ENCODE data around the gene ATP7B.
"Not testable (repeated sequence)": the region's sequence is repeated elsewhere in the genome, so short reads cannot be mapped to it uniquely, and the experiment has no call there.

ATP7B gene

GRCh38 chr13:52006523-52007245 is 4.6 kb downstream of the ATP7B start:
- DNase-seq (ENCODE audit: low read depth in 2 of 2), result no peak

DNA sequence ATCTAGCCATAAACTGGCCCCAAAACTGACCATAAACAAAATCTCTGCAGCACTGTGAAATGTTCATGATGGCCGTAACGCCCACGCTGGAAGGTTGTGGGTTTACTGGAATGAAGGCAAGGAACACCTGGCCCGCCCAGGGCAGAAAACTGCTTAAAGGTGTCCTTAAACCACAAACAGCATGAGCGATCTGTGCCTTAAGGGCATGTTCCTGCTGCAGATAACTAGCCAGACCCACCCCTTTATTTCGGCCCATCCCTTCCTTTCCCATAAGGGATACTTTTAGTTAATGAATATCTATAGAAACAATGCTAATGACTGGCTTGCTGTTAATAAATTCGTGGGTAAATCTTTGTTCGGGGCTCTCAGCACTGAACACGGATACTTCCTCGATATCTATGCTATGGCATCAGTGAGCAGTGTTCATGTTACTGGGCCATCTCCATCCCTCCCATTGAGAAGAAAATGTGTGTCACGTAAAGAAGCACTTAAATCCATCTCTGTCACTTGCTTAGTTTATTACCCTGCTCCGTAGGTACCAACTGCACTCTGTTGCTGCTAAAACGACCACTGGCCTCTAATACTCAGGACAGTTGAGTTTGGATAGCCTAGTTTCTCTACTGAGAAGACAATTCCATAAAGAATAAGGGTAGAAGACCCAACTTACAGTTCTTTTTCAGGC is 5.3 kb downstream of the ATP7B start:
- DNase-seq (ENCODE audit: low read depth in 2 of 2), result no peak

DNA sequence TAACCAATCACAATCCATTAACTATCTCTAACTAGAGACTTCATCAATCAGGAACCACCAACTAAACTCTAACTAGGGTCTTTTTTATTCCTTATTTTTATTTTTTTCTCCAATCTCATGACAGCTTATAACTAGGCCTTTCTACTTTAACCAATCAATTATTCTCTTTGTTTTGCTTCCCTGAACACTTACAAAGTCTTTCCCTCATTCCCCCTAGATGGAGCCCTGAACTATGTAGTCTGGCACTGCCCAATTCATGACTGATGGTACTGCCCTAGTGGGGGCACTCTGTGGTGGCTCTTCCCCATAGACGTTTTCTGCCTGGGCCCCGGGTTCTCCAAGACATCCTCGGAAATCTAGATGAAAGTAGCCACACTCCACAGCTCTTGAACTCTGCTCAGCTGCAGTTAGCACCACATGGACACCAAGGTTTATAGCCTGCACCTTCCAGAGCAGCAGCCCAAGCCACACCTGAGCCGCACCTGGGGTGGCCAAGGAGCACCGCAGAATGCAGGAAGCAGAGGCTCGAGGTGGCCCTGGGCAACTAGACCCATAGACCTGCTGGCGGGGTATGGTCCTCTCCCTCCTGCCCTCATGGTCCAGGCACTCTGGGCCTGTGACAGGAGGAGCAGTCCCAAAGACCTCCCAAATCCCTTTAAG is 6.6 kb downstream of the ATP7B start:
- no peak for DNase-seq (ENCODE audit: low read depth in 2 of 2)

GRCh38 chr13:52003541-52003940 is 7.7 kb downstream of the ATP7B start:
- DNase-seq (ENCODE audit: low read depth in 2 of 2), result no peak

DNA sequence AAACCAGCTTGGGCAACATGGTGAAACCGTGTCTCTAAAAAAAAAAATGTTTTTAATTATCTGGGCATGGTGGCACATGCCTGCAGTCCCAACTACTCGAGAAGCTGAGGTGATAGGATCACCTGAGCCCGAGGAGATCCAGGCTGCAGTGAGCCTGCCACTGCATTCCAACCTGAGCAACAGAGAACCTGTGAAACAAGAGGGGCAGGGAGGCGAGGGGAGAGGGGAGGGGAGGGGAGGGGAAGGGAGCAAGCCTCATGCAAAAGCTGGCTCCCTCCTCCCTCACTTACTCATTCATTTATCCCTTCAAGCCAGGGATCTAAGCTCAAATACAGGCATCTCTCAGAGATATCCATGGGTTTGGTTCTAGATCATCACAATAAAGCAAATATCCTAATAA is 8.9 kb downstream of the ATP7B start:
- no peak for DNase-seq (ENCODE audit: low read depth in 2 of 2)

DNA sequence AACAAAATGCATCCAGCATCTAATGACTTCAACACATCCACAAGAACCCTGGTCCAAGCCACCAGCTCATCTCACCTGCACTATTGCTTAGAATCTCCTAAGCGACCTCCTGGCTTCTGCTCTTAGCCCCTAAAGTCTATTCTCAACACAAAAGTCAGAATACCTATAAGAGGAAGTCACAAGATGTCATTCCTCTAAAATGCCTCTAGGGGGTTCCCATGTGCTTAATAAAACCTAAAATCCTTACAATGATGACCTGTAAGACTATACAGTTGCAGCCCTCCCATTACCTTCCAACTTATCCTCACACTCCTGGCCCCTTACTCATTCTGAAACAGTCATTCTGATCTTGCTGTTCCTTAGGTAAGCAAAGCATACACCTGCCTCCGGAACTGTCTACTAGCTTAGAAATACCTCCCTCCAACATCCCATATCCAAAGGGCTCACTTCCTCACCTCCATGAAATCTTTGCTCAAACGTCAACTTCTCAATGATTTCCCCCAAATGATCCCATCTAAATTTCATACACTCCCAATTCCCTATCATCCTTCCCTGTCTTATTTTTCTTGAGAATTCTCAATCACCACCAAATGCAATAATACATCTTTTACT is 10.0 kb downstream of the ATP7B start:
- no peak for DNase-seq (ENCODE audit: low read depth in 2 of 2)

- DNase-seq (ENCODE audit: low read depth in 2 of 2), result no peak
Observed at GRCh38 chr13:51999921-52000320, 11.3 kb downstream of the ATP7B start.

GRCh38 chr13:51999510-51999911 is 11.7 kb downstream of the ATP7B start:
- no peak for DNase-seq (ENCODE audit: low read depth in 2 of 2)

- no peak for DNase-seq (ENCODE audit: low read depth in 2 of 2)
Observed at GRCh38 chr13:51998723-51999509, 12.3 kb downstream of the ATP7B start.

GRCh38 chr13:51997641-51998330 is 13.5 kb downstream of the ATP7B start:
- DNase-seq (ENCODE audit: low read depth in 2 of 2), result no peak

GRCh38 chr13:51997186-51997585 is 14.1 kb downstream of the ATP7B start:
- no peak for DNase-seq (ENCODE audit: low read depth in 2 of 2)

- no peak for DNase-seq (ENCODE audit: low read depth in 2 of 2)
Observed at GRCh38 chr13:51996641-51997040, 14.6 kb downstream of the ATP7B start.

- no peak for DNase-seq (ENCODE audit: low read depth in 2 of 2)
Observed at GRCh38 chr13:51995677-51996551, 15.3 kb downstream of the ATP7B start.

GRCh38 chr13:51993713-51994112 is 17.5 kb downstream of the ATP7B start:
- DNase-seq (ENCODE audit: low read depth in 2 of 2), result no peak

- no peak for DNase-seq (ENCODE audit: low read depth in 2 of 2)
Observed at GRCh38 chr13:51988988-51989618, 22.1 kb downstream of the ATP7B start.

- not testable (repeated sequence) for DNase-seq (ENCODE audit: low read depth in 2 of 2)
Observed at GRCh38 chr13:51984904-51985303, 26.3 kb downstream of the ATP7B start.

- DNase-seq (ENCODE audit: low read depth in 2 of 2), result not testable (repeated sequence)
Observed at GRCh38 chr13:51983292-51983691, 28.0 kb downstream of the ATP7B start.

DNA sequence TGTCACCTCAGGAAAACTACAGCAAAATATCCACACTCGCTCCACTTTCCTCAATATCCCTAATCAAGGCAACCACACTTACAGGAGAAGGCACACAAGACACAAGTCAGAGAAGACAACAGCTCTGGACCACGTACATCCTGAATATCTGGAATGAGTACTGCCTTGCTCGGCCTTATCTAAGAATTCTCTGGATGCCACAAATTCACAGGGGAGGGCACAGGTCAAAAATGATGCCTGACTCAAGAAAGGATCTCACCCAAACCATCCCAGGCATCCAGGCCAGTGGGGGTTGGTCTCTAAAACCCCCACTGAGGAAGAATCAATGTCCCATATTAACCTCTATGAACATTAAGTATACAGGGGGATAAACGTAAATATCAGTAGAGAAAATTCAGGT is 29.9 kb downstream of the ATP7B start:
- DNase-seq (ENCODE audit: low read depth in 2 of 2), result no peak

GRCh38 chr13:51980908-51981307 is 30.3 kb downstream of the ATP7B start:
- DNase-seq (ENCODE audit: low read depth in 2 of 2), result no peak
